ENCODE data around the gene ZFYVE1. TPM values are rescaled to one million over a fixed set of nuclear protein-coding genes. Genes with fewer than 3 reads are reported as not detected.

Gene ZFYVE1
- total RNA-seq, 1 experiment from 2014 or later: 13.3 TPM

DNA sequence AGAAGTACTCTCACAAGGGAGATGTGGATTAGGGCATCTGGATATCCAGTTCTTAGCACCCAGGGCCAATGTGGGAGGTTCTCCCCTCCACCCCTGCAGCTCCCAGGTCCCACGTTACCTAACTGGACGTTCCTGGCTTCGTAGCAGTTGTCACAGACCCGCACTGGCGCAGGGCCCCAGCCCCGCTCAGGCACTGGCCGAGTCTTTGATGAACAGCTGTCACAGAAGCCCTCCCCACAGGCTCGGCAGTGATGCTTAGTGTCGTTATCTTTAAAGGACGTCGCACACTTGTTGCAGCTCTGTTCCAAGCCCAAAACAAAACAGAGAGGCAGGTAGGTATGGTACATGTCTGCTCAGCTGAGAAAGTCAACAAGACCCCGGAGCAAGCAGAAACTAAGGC lies 52.2 kb downstream of the ZFYVE1 start:
- Mint-ChIP-seq H3K27ac (ENCODE audit: low read depth, unreplicated experiment) (no peak overlapping the region), H3K36me3 (ENCODE audit: insufficient read depth, unreplicated experiment) (peaks cover 83% of the 10 kb centered on the region), H3K27me3 (ENCODE audit: insufficient read depth, unreplicated experiment) (no peaks in the 10 kb centered on the region), H3K9me3 (ENCODE audit: unreplicated experiment) (no peaks in the 10 kb centered on the region), H3K4me3 (ENCODE audit: unreplicated experiment) (no peak overlapping the region), H3K4me1 (ENCODE audit: insufficient read depth, unreplicated experiment) (no peaks in the 10 kb centered on the region)
- POLR2A ChIA-PET: interaction anchor here (0.9 kb wide), 1 partner anchor 26 kb away, joined by 3 read pairs; no protein-coding TSS in a partner anchor
- DNase-seq (ENCODE audit: unreplicated experiment): no peak
- CTCF ChIA-PET: interaction anchor here (1.0 to 2.4 kb wide), 2 partner anchors 24 to 26 kb away, joined by 3 to 9 read pairs; no protein-coding TSS in a partner anchor
- BruUV-seq (replicated peaks): no TSS peak
- intact Hi-C loops (cut with micrococcal nuclease): no loop called here
- TF ChIP-seq, protein P1, sequence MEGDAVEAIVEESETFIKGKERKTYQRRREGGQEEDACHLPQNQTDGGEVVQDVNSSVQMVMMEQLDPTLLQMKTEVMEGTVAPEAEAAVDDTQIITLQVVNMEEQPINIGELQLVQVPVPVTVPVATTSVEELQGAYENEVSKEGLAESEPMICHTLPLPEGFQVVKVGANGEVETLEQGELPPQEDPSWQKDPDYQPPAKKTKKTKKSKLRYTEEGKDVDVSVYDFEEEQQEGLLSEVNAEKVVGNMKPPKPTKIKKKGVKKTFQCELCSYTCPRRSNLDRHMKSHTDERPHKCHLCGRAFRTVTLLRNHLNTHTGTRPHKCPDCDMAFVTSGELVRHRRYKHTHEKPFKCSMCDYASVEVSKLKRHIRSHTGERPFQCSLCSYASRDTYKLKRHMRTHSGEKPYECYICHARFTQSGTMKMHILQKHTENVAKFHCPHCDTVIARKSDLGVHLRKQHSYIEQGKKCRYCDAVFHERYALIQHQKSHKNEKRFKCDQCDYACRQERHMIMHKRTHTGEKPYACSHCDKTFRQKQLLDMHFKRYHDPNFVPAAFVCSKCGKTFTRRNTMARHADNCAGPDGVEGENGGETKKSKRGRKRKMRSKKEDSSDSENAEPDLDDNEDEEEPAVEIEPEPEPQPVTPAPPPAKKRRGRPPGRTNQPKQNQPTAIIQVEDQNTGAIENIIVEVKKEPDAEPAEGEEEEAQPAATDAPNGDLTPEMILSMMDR (IDR thresholded peaks at IDR 0.05; ENCODE audit: unreplicated experiment): no peak

DNA sequence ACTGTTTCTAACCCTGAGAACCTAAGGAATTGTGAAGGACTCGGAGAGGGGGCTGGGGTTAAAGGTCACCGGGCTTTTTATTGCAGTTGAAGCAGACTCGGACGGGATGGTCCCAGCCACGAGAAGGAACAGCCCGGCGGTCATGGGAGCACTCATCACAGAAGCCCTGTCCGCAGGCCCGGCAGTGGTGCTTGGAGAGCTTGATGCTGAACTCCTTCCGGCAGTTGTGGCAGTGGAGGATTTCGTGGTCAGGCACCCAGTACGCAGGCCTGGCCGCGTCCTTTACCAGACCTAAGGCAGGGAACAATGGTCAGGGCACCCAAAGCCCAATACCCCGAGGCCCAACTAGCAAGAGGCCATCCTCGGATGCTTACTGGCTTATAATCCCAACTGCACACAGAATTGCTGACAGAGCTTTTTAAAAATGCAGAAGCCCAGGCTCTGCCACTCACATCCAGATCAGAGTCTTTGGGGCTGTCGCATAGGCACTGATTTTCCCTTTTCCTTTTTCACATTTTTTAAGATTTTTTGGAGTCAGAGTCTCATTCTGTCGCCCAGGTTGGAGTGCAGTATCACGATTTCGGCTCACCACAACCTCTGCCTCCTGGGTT lies 56.0 kb downstream of the ZFYVE1 start:
- TF ChIP-seq, protein P1 (IDR thresholded peaks at IDR 0.05; ENCODE audit: unreplicated experiment): no peak
- no peaks in the 10 kb centered on the region for H3K27me3 Mint-ChIP-seq (ENCODE audit: insufficient read depth, unreplicated experiment)
- H3K4me3 Mint-ChIP-seq (ENCODE audit: unreplicated experiment): no peak overlapping the region
- H3K4me1 Mint-ChIP-seq (ENCODE audit: insufficient read depth, unreplicated experiment): peaks cover 1% of the 10 kb centered on the region
- intact Hi-C loops (cut with micrococcal nuclease): no loop called here
- DNase-seq (ENCODE audit: unreplicated experiment): no peak
- ChIA-PET CTCF (no interaction called here), POLR2A (no interaction called here)
- H3K36me3 Mint-ChIP-seq (ENCODE audit: insufficient read depth, unreplicated experiment): peaks cover 89% of the 10 kb centered on the region
- BruUV-seq (replicated peaks): no TSS peak
- H3K9me3 Mint-ChIP-seq (ENCODE audit: unreplicated experiment): no peaks in the 10 kb centered on the region
- no peak overlapping the region for H3K27ac Mint-ChIP-seq (ENCODE audit: low read depth, unreplicated experiment)

DNA sequence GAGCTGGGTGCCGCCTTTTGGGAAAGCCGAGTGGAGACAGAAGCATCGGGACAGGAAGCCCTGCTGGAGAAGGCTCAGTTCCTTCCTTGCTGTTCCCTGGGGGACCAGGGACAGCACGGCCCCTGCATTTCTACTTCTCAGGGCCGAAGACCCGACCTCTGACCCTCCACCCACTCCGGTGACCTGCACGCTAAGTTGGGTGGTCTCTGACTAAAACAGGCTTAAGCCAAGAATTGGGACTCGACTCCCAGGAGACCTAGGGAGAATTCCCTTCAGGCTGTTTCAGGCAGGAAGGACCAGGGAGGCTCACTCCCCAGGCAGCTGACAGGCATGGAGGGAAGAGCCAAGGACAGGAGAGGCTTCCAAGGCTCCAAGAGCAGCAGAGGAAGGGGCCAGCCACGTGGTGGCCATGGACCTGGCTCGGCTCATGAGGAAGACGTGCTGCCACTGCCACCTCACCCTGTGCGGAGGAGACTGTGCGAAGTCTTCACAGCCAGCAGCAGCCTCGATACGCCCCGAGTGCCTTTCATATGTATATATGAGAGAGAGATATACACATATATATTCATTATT lies 56.8 kb downstream of the ZFYVE1 start:
- no peaks in the 10 kb centered on the region for H3K9me3 Mint-ChIP-seq (ENCODE audit: unreplicated experiment)
- H3K27me3 Mint-ChIP-seq (ENCODE audit: insufficient read depth, unreplicated experiment): no peaks in the 10 kb centered on the region
- no peak overlapping the region for H3K27ac Mint-ChIP-seq (ENCODE audit: low read depth, unreplicated experiment)
- CTCF ChIA-PET: no interaction called here
- H3K4me3 Mint-ChIP-seq (ENCODE audit: unreplicated experiment): no peak overlapping the region
- H3K4me1 Mint-ChIP-seq (ENCODE audit: insufficient read depth, unreplicated experiment): peaks cover 9% of the 10 kb centered on the region
- TF ChIP-seq, protein P1 (IDR thresholded peaks at IDR 0.05; ENCODE audit: unreplicated experiment): no peak
- peaks cover 84% of the 10 kb centered on the region for H3K36me3 Mint-ChIP-seq (ENCODE audit: insufficient read depth, unreplicated experiment)
- intact Hi-C loops (cut with micrococcal nuclease): no loop called here
- POLR2A ChIA-PET: no interaction called here
- BruUV-seq (replicated peaks): no TSS peak
- no peak for DNase-seq (ENCODE audit: unreplicated experiment)

DNA sequence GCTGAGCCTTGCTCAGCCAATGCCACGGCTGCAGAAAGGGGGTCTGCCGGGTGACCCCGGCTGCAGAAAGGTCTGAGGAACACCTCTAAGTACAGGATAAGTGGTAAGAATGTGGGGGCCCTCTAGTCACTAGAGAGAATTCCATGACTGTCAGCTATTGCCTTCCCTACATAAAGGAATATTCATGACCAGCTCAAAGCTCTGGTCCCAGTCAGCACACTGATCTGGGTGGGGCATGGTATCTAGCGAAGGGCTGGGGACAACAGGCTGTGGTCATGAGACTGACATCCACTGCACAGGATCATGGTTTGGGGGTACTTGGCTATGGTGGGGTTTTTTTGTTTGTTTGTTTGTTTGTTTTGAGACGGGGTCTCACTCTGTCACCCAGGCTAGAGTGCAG lies 58.6 kb downstream of the ZFYVE1 start:
- H3K36me3 Mint-ChIP-seq (ENCODE audit: insufficient read depth, unreplicated experiment): peaks cover 71% of the 10 kb centered on the region
- H3K9me3 Mint-ChIP-seq (ENCODE audit: unreplicated experiment): no peaks in the 10 kb centered on the region
- intact Hi-C loops (cut with micrococcal nuclease): no loop called here
- H3K27ac Mint-ChIP-seq (ENCODE audit: low read depth, unreplicated experiment): no peak overlapping the region
- TF ChIP-seq, protein P1 (IDR thresholded peaks at IDR 0.05; ENCODE audit: unreplicated experiment): no peak
- ChIA-PET CTCF (no interaction called here), POLR2A (interaction anchor here (0.6 to 1.0 kb wide), 2 partner anchors 38 to 522 kb away, joined by 3 read pairs; no protein-coding TSS in a partner anchor)
- H3K4me1 Mint-ChIP-seq (ENCODE audit: insufficient read depth, unreplicated experiment): peaks cover 12% of the 10 kb centered on the region
- H3K27me3 Mint-ChIP-seq (ENCODE audit: insufficient read depth, unreplicated experiment): no peaks in the 10 kb centered on the region
- no TSS peak for BruUV-seq (replicated peaks)
- no peak overlapping the region for H3K4me3 Mint-ChIP-seq (ENCODE audit: unreplicated experiment)
- DNase-seq (ENCODE audit: unreplicated experiment): no peak

All from MCF 10A (cell line).